GM10248 (cell line): Measurements from ENCODE around the gene ARHGAP19.

ENCODE experiments used
- CTCF ChIA-PET: fragments of 300-600 bp; sonication (Branson Sonifier 250); formaldehyde crosslinking; extraction: SDS; loops from one replicate; lab custom pipeline; 2021; ENCODE audit warnings: antibody characterized with exemption; lab: Yijun Ruan, JAX
- POLR2A ChIA-PET: fragments of 350-650 bp; sonication (Branson Sonifier 250); formaldehyde crosslinking; extraction: SDS; loops from one replicate; lab custom pipeline; 2020; ENCODE audit warnings: antibody characterized with exemption; lab: Yijun Ruan, JAX
- DNase-seq: peaks from one replicate; pipeline ENCODE4 v3.0.0; 2012; ENCODE audit errors: extremely low spot score
- CTCF ChIP-seq: IDR thresholded peaks from 2 replicates; pipeline ENCODE4 v1.5.1; 2012; ENCODE audit warnings: mild to moderate bottlenecking, low read depth; ENCODE audit errors: extremely low read depth, missing control alignments, control extremely low read depth

ARHGAP19 gene

GRCh38 chr10:97203220-97203619, 89.2 kb downstream of the ARHGAP19 start:
- CTCF ChIA-PET = interaction anchor here (1.3 to 15.8 kb wide), 7 partner anchors 6 to 178 kb away, joined by 3 to 484 read pairs (median 11); no protein-coding TSS in a partner anchor
- no peak for TF ChIP-seq CTCF
- DNase-seq = no peak
- POLR2A ChIA-PET = no interaction called here

- ChIA-PET POLR2A (no interaction called here), CTCF (interaction anchor here (0.9 to 15.8 kb wide), 5 partner anchors 8 to 175 kb away, joined by 3 to 484 read pairs (median 4); no protein-coding TSS in a partner anchor)
- DNase-seq = no peak
- no peak for TF ChIP-seq CTCF
Observed at GRCh38 chr10:97200616-97201015, 91.8 kb downstream of the ARHGAP19 start.

DNA sequence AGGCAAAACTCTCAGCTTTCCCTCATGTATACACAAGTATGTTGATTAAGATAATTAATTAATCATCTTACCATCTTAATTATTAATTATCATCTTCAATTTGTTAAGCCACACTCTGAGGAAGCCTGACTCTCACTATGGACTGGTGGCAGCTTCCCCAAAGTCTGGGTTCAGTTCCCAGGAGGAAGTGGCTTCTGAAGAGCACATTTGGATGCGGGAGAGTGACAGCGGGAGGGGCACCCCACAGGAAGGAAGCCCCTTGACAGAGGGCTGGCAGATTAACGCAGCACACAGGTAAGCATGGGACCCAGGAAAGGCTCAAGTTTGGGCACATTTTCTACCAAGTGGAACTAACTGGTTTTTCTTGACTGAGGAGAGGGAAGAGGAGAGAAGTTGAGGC, 93.3 kb downstream of the ARHGAP19 start:
- DNase-seq = no peak
- CTCF ChIA-PET = interaction anchor here (1.4 to 11.6 kb wide), 7 partner anchors 9 to 126 kb away, joined by 3 to 214 read pairs (median 38); partner anchors contain the start of gene SLIT1
- TF ChIP-seq CTCF = no peak
- POLR2A ChIA-PET = no interaction called here

- ChIA-PET CTCF (interaction anchor here (0.8 to 11.6 kb wide), 27 partner anchors 12 to 426 kb away, joined by 3 to 214 read pairs (median 5); partner anchors contain the start of gene SLIT1), POLR2A (no interaction called here)
- no peak for TF ChIP-seq CTCF
- DNase-seq = no peak
Observed at GRCh38 chr10:97197030-97197500, 95.4 kb downstream of the ARHGAP19 start.

- peak; percentile 79 for DNase-seq
- POLR2A ChIA-PET = no interaction called here
- peak; percentile 79 for TF ChIP-seq CTCF
- CTCF ChIA-PET = interaction anchor here (0.8 to 11.6 kb wide), 28 partner anchors 11 to 425 kb away, joined by 3 to 214 read pairs (median 4); partner anchors contain the start of gene SLIT1
Observed at GRCh38 chr10:97196223-97197029, 96.0 kb downstream of the ARHGAP19 start.

GRCh38 chr10:97195706-97196222, 96.7 kb downstream of the ARHGAP19 start:
- ChIA-PET POLR2A (no interaction called here), CTCF (interaction anchor here (1.1 to 11.6 kb wide), 18 partner anchors 11 to 159 kb away, joined by 3 to 214 read pairs (median 10); partner anchors contain the start of gene SLIT1)
- TF ChIP-seq CTCF = no peak
- DNase-seq = no peak
